GM12872 (cell line): ENCODE data around the gene OXA1L.

Experiments used
- TF ChIP-seq, protein P1 (sequence below): IDR thresholded peaks from 3 replicates; pipeline ENCODE4 v1.5.1; 2011; ENCODE audit warnings: low read depth, mild to moderate bottlenecking, low read length, moderate library complexity; ENCODE audit not compliant: insufficient read depth

Gene OXA1L

DNA sequence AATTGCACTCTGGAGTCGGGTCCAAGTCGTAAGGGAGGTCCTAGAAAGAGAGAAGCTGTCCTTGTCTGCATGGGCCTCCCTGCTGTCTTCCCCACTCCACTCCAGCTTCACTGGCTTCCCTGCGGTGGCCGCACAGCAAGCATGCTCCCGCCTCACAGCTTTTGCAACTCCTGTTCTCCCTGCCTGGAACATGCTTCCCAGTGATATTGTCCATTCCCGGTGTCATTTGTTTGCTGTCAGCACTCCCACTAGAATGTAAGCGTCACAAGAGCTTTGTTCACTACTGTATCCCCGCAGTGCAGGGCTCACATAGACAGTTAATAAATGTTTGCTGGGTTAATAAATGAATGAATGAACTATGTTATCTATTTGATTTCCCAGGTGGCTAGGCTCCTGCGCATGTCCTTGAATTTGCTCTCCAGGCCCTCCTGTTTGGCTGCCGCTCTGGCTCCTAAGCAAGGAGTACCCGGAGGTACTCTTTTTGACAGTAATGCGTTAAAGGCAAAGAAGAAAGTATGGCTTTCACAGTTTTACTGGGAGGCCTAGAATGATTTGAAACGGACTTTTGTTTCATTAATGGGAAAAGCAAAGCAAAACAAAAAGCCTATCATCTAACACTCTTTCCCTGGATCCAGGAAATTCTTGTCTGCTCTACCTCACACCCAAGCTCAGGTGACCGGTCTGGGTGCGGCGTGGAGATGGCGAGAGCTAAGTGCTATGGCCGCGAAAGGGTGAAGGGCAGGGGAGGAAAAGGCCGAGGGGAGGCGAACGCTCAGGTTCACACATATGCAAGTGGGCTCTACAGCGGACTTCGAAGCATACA, 54.9 kb downstream of the OXA1L start:
- TF ChIP-seq, protein P1, sequence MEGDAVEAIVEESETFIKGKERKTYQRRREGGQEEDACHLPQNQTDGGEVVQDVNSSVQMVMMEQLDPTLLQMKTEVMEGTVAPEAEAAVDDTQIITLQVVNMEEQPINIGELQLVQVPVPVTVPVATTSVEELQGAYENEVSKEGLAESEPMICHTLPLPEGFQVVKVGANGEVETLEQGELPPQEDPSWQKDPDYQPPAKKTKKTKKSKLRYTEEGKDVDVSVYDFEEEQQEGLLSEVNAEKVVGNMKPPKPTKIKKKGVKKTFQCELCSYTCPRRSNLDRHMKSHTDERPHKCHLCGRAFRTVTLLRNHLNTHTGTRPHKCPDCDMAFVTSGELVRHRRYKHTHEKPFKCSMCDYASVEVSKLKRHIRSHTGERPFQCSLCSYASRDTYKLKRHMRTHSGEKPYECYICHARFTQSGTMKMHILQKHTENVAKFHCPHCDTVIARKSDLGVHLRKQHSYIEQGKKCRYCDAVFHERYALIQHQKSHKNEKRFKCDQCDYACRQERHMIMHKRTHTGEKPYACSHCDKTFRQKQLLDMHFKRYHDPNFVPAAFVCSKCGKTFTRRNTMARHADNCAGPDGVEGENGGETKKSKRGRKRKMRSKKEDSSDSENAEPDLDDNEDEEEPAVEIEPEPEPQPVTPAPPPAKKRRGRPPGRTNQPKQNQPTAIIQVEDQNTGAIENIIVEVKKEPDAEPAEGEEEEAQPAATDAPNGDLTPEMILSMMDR = no peak

- TF ChIP-seq, protein P1 = no peak
Measured at GRCh38 chr14:22822016-22822570, 55.6 kb downstream of the OXA1L start.
